T-cell (primary cell): Measurements from ENCODE around the gene SUN5. TPM values are rescaled to one million over a fixed set of nuclear protein-coding genes. Genes with fewer than 3 reads are reported as not detected.

Experiments used
- ATAC-seq, 4 experiments: fragments of 200-7000 bp in 3 of 4; fragments of 150-1000 bp in 1 of 4; cut with Tn5 transposase; replicated peaks in 1 of 4; 1 replicate in 3 of 4; 2 replicates in 1 of 4; pipeline ENCODE4 v1.10.0; 2021; ENCODE audit warnings: moderate library complexity in 3 of 4, mild to moderate bottlenecking in 2 of 4, moderate number of reproducible peaks in 1 of 4
- CTCF ChIA-PET, 2 donors: fragments of 300-600 bp; sonication (Branson Sonifier 250); formaldehyde crosslinking; loops; one replicate each; lab custom pipeline; 2022; ENCODE audit warnings: antibody characterized with exemption in 2 of 2; lab: Charles Lee
- POLR2A ChIA-PET, 2 donors: fragments of 300-600 bp; sonication (Branson Sonifier 250); formaldehyde crosslinking; loops; one replicate each; lab custom pipeline; 2022; ENCODE audit warnings: antibody characterized with exemption in 2 of 2; lab: Charles Lee
- DNase-seq, 35 experiments: peaks; one replicate each; pipeline versions ENCODE4 v3.0.0 to v3.0.0-alpha.2; 2013 to 2023
- H3K27ac ChIP-seq: one replicate; pipeline ENCODE4 v1.5.1; 2013; ENCODE audit warnings: low read length
- H3K27me3 ChIP-seq, 2 experiments: replicated peaks in 1 of 2; 1 replicate in 1 of 2; 2 replicates in 1 of 2; pipeline versions ENCODE4 v1.6.1 to v1.7.0; 2013; ENCODE audit warnings: low read length in 1 of 2, mixed read lengths in 1 of 2; ENCODE audit not compliant: control insufficient read depth in 2 of 2, insufficient read depth in 2 of 2; ENCODE audit errors: extremely low read depth in 1 of 2
- H3K36me3 ChIP-seq, 2 donors: 1 replicate in 1 of 2; 2 replicates in 1 of 2; pipeline versions ENCODE4 v1.6.1 to v1.7.0; 2013; ENCODE audit warnings: low read length in 1 of 2; ENCODE audit not compliant: control insufficient read depth in 2 of 2, insufficient read depth in 1 of 2; ENCODE audit errors: extremely low read depth in 1 of 2
- H3K4me1 ChIP-seq, 2 experiments: 1 replicate in 1 of 2; 2 replicates in 1 of 2; pipeline versions ENCODE4 v1.6.1 to v1.7.0; 2013; ENCODE audit warnings: low read length in 2 of 2, mixed read lengths in 1 of 2; ENCODE audit not compliant: insufficient read depth in 2 of 2, control insufficient read depth in 1 of 2; ENCODE audit errors: extremely low read depth in 1 of 2
- H3K4me3 ChIP-seq, 2 donors: 1 replicate in 1 of 2; 2 replicates in 1 of 2; pipeline versions ENCODE4 v1.5.1 to v1.7.0; 2013; ENCODE audit warnings: mild to moderate bottlenecking in 2 of 2, low read length in 1 of 2, moderate library complexity in 1 of 2; ENCODE audit not compliant: control insufficient read depth in 1 of 2; ENCODE audit errors: extremely low read depth in 1 of 2
- H3K9me3 ChIP-seq: 2 replicates; pipeline ENCODE4 v1.7.0; 2013
- H3K27ac Mint-ChIP-seq, 2 donors: one replicate each; pipeline ENCODE4 v1.8.0; 2020 to 2021; ENCODE audit warnings: mild to moderate bottlenecking in 2 of 2, mixed read lengths in 2 of 2
- H3K27me3 Mint-ChIP-seq, 2 donors: one replicate each; pipeline ENCODE4 v1.8.0; 2021 to 2022; ENCODE audit warnings: mixed read lengths in 2 of 2
- H3K36me3 Mint-ChIP-seq: one replicate; pipeline ENCODE4 v1.8.0; 2021; ENCODE audit warnings: mixed read lengths
- H3K4me1 Mint-ChIP-seq, 3 donors: one replicate each; pipeline ENCODE4 v1.8.0; 2020 to 2022; ENCODE audit warnings: mixed read lengths in 3 of 3, mild to moderate bottlenecking in 1 of 3
- H3K4me3 Mint-ChIP-seq, 3 donors: one replicate each; pipeline ENCODE4 v1.8.0; 2020 to 2022; ENCODE audit warnings: mild to moderate bottlenecking in 3 of 3, mixed read lengths in 3 of 3, moderate library complexity in 3 of 3
- H3K9me3 Mint-ChIP-seq, 3 donors: one replicate each; pipeline ENCODE4 v1.8.0; 2020 to 2022; ENCODE audit warnings: mixed read lengths in 3 of 3
- WGBS: methylation state at CpG from one replicate; pipeline ENCODE4 v1.1.5; 2013; ENCODE audit warnings: missing lambda C conversion rate; ENCODE audit not compliant: insufficient coverage; 5-methylcytosine and 5-hydroxymethylcytosine counted together
- total RNA-seq, 35 experiments: library from RNA in 6 of 35; stranded (reverse) in 6 of 35; fragments of 120-200 nt in 1 of 35; gene quantifications; one replicate each; pipeline versions ENCODE4 v1.2.1 to v1.2.4 and lab custom pipeline; 2013 to 2026

Gene SUN5
- total RNA-seq, 5 donors from 2014 or later (not counting 1 experiment from before 2014, with no cell fraction given): not detected

- Mint-ChIP-seq H3K4me1 (peaks cover 5 to 41% (median 33%) of the 10 kb centered on the region in 3 donors), H3K9me3 (peaks cover 0 to 7% (median 2%) of the 10 kb centered on the region in 3 donors), H3K4me3 (no peak overlapping the region), H3K27me3 (no peaks in the 10 kb centered on the region), H3K27ac (peak overlapping the region in 1 of 2 donors; percentile 55), H3K36me3 (peaks cover 3% of the 10 kb centered on the region)
- Histone ChIP-seq H3K4me3 (no peak overlapping the region), H3K36me3 (no peaks in the 10 kb centered on the region), H3K27ac (peak overlapping the region; percentile 12), H3K4me1 (peaks cover under 1 to 38% of the 10 kb centered on the region in 2 experiments), H3K27me3 (no peaks in the 10 kb centered on the region), H3K9me3 (no peaks in the 10 kb centered on the region)
- ChIA-PET CTCF (no interaction called here), POLR2A (interaction anchor here in 1 of 2 donors (0.7 kb wide), 1 partner anchor 42 kb away, joined by 3 read pairs; no protein-coding TSS in a partner anchor)
- 95% methylated on average over 6 of the region's 9 CpGs for WGBS
- ATAC-seq (no peak), DNase-seq (no peak)
Observed at GRCh38 chr20:32979201-32979998, 24.8 kb downstream of the SUN5 start.

- peaks cover 15 to 52% of the 10 kb centered on the region in 2 experiments for H3K4me1 ChIP-seq
Observed at GRCh38 chr20:32978009-32978335, 26.3 kb downstream of the SUN5 start.

GRCh38 chr20:32977281-32978008, 26.8 kb downstream of the SUN5 start:
- ChIA-PET POLR2A (no interaction called here), CTCF (no interaction called here)
- Mint-ChIP-seq H3K36me3 (peaks cover 3% of the 10 kb centered on the region), H3K4me3 (peak overlapping the region in 1 of 3 donors; percentile 51), H3K27ac (no peak overlapping the region), H3K9me3 (peaks cover 0 to 7% (median 2%) of the 10 kb centered on the region in 3 donors), H3K4me1 (peaks cover 0 to 26% (median 26%) of the 10 kb centered on the region in 3 donors), H3K27me3 (no peaks in the 10 kb centered on the region)
- WGBS: 96% methylated on average over 10 of the region's 13 CpGs
- Histone ChIP-seq H3K4me1 (peaks cover 20 to 54% of the 10 kb centered on the region in 2 experiments), H3K36me3 (no peaks in the 10 kb centered on the region), H3K9me3 (no peaks in the 10 kb centered on the region), H3K27me3 (no peaks in the 10 kb centered on the region), H3K27ac (peak overlapping the region; percentile 65), H3K4me3 (no peak overlapping the region)
- ATAC-seq (no peak), DNase-seq (peak in 1 of 35 experiments; percentile 12)

More at GRCh38 chr20:32978009-32978335, 26.3 kb downstream of the SUN5 start:
- DNase-seq (no peak), ATAC-seq (no peak)
- Mint-ChIP-seq H3K27me3 (no peaks in the 10 kb centered on the region), H3K4me1 (peaks cover 3 to 29% (median 29%) of the 10 kb centered on the region in 3 donors), H3K27ac (peak overlapping the region in 1 of 2 donors; percentile 74), H3K9me3 (peaks cover 0 to 7% (median 2%) of the 10 kb centered on the region in 3 donors), H3K36me3 (peaks cover 3% of the 10 kb centered on the region), H3K4me3 (no peak overlapping the region)
- ChIA-PET POLR2A (no interaction called here), CTCF (no interaction called here)
- 98% methylated on average over 7 of the region's 7 CpGs for WGBS
- no peaks in the 10 kb centered on the region for H3K9me3 ChIP-seq
- H3K4me3 ChIP-seq: no peak overlapping the region
- no peak overlapping the region for H3K27ac ChIP-seq
- H3K36me3 ChIP-seq: no peaks in the 10 kb centered on the region
- H3K27me3 ChIP-seq: no peaks in the 10 kb centered on the region

- Histone ChIP-seq H3K36me3 (no peaks in the 10 kb centered on the region), H3K27me3 (no peaks in the 10 kb centered on the region), H3K4me1 (peaks cover 25 to 61% of the 10 kb centered on the region in 2 experiments), H3K4me3 (no peak overlapping the region), H3K27ac (peak overlapping the region; percentile 65), H3K9me3 (no peaks in the 10 kb centered on the region)
- POLR2A ChIA-PET: no interaction called here
- H3K27ac Mint-ChIP-seq: no peak overlapping the region
- peaks cover 0 to 7% (median 2%) of the 10 kb centered on the region in 3 donors for H3K9me3 Mint-ChIP-seq
- ATAC-seq (no peak), DNase-seq (peak in 8 of 35 experiments; percentile 16 to 31 (median 19))
- H3K4me1 Mint-ChIP-seq: peaks cover 0 to 26% (median 22%) of the 10 kb centered on the region in 3 donors
- peaks cover 3% of the 10 kb centered on the region for H3K36me3 Mint-ChIP-seq
- H3K27me3 Mint-ChIP-seq: no peaks in the 10 kb centered on the region
- 33% methylated on average over 4 of the region's 6 CpGs for WGBS
- CTCF ChIA-PET: interaction anchor here in 1 of 2 donors (0.5 kb wide), 1 partner anchor 1516 kb away, joined by 3 read pairs; no protein-coding TSS in a partner anchor
- H3K4me3 Mint-ChIP-seq: peak overlapping the region in 1 of 3 donors; percentile 51
Observed at GRCh38 chr20:32976746-32977145, 27.5 kb downstream of the SUN5 start.

- Histone ChIP-seq H3K36me3 (no peaks in the 10 kb centered on the region), H3K4me1 (peaks cover 32 to 69% of the 10 kb centered on the region in 2 experiments), H3K9me3 (no peaks in the 10 kb centered on the region), H3K27ac (peak overlapping the region; percentile 65), H3K27me3 (no peaks in the 10 kb centered on the region), H3K4me3 (no peak overlapping the region)
- H3K4me3 Mint-ChIP-seq: peak overlapping the region in 1 of 3 donors; percentile 51
- H3K27ac Mint-ChIP-seq: no peak overlapping the region
- 90% methylated on average over 4 of the region's 15 CpGs for WGBS
- peaks cover 3% of the 10 kb centered on the region for H3K36me3 Mint-ChIP-seq
- ChIA-PET POLR2A (interaction anchor here in 1 of 2 donors (0.6 kb wide), 2 partner anchors 224 to 284 kb away, joined by 3 to 4 read pairs; no protein-coding TSS in a partner anchor), CTCF (interaction anchor here in 1 of 2 donors (0.5 kb wide), 1 partner anchor 1515 kb away, joined by 3 read pairs; no protein-coding TSS in a partner anchor)
- peaks cover 1 to 26% (median 20%) of the 10 kb centered on the region in 3 donors for H3K4me1 Mint-ChIP-seq
- DNase-seq (peak in 1 of 35 experiments; percentile 12), ATAC-seq (no peak)
- no peaks in the 10 kb centered on the region for H3K27me3 Mint-ChIP-seq
- H3K9me3 Mint-ChIP-seq: peaks cover 0 to 7% (median 2%) of the 10 kb centered on the region in 3 donors
Observed at GRCh38 chr20:32975698-32976674, 28.2 kb downstream of the SUN5 start.
